Endothelial cell of umbilical vein (primary cell): ENCODE measurements around the gene GP9. TPM values are rescaled to one million over a fixed set of nuclear protein-coding genes. Genes with fewer than 3 reads are reported as not detected.

ENCODE experiments used
- BruUV-seq: library from RNA; stranded (reverse); fragments of 400-500 nt; replicated peaks from 2 replicates; lab custom pipeline; 2021; lab: Mats Ljungman, UMichigan
- CTCF ChIA-PET: fragments of 300-600, 350-600 bp; sonication (Branson Sonifier 250); formaldehyde crosslinking; loops from one replicate; lab custom pipeline; 2021; ENCODE audit warnings: antibody characterized with exemption, inconsistent platforms; lab: Charles Lee
- POLR2A ChIA-PET: fragments of 300-600, 350-600 bp; sonication (Branson Sonifier 250); formaldehyde crosslinking; loops from one replicate; lab custom pipeline; 2021; ENCODE audit warnings: antibody characterized with exemption, inconsistent platforms; lab: Charles Lee
- DNase-seq: peaks from one replicate; pipeline ENCODE4 v3.0.0-alpha.2; 2011; ENCODE audit warnings: low read depth, low spot score
- FAIRE-seq: peaks from 2 replicates; lab custom pipeline; 2011; peaks lifted over from hg19 to GRCh38; lab: Jason Lieb, UNC
- H2AFZ ChIP-seq: 2 replicates; pipeline ENCODE4 v1.6.0; 2012; ENCODE audit warnings: low read depth, low read length, control low read depth, inconsistent platforms
- H3K27ac ChIP-seq: 2 replicates; pipeline ENCODE4 v1.5.1; 2011; ENCODE audit warnings: low read depth, mild to moderate bottlenecking, control low read depth, low read length, moderate library complexity; ENCODE audit not compliant: insufficient read depth
- H3K27me3 ChIP-seq, 2 experiments: 2 replicates each; pipeline versions ENCODE4 v1.6.0 to v1.6.1; 2011; ENCODE audit warnings: low read length in 2 of 2, mixed read lengths in 1 of 2; ENCODE audit not compliant: control insufficient read depth in 2 of 2, insufficient read depth in 2 of 2
- H3K36me3 ChIP-seq, 2 experiments: 2 replicates in 1 of 2; 3 replicates in 1 of 2; pipeline ENCODE4 v1.5.1; 2011; ENCODE audit warnings: low read length in 2 of 2, mild to moderate bottlenecking in 1 of 2, moderate library complexity in 1 of 2; ENCODE audit not compliant: control insufficient read depth in 2 of 2, insufficient read depth in 2 of 2; ENCODE audit errors: extremely low read depth in 1 of 2
- H3K4me1 ChIP-seq: 3 replicates; pipeline ENCODE4 v1.5.1; 2011; ENCODE audit warnings: mild to moderate bottlenecking, low read length; ENCODE audit not compliant: control insufficient read depth, insufficient read depth; ENCODE audit errors: extremely low read depth
- H3K4me2 ChIP-seq: 2 replicates; pipeline ENCODE4 v1.6.1; 2011; ENCODE audit warnings: low read length, control low read depth, mixed read lengths; ENCODE audit not compliant: insufficient read depth
- H3K4me3 ChIP-seq, 3 experiments: fragments of 200-600 bp in 1 of 3; sonication (generic), shearing (Covaris generic) in 1 of 3; replicated peaks in 1 of 3; 2 replicates each; pipeline ENCODE4 v1.5.1; 2011 to 2016; ENCODE audit warnings: control low read depth in 3 of 3, low read length in 3 of 3, mild to moderate bottlenecking in 2 of 3, inconsistent platforms in 1 of 3, low read depth in 1 of 3, moderate library complexity in 1 of 3; ENCODE audit not compliant: insufficient read depth in 1 of 3
- H3K79me2 ChIP-seq: 2 replicates; pipeline ENCODE4 v1.6.0; 2012; ENCODE audit warnings: low read length, inconsistent platforms; ENCODE audit not compliant: control insufficient read depth, insufficient read depth
- H3K9ac ChIP-seq: replicated peaks from 2 replicates; pipeline ENCODE3; 2011; ENCODE audit warnings: low read length, control low read depth; ENCODE audit not compliant: insufficient read depth; ENCODE audit errors: extremely low read depth
- H3K9me1 ChIP-seq: replicated peaks from 3 replicates; pipeline ENCODE4 v1.6.0; 2011; ENCODE audit warnings: mild to moderate bottlenecking, low read length; ENCODE audit not compliant: control insufficient read depth, insufficient read depth; ENCODE audit errors: extremely low read depth
- H3K9me3 ChIP-seq: replicated peaks from 2 replicates; pipeline ENCODE4 v1.5.1; 2012; ENCODE audit warnings: low read length, inconsistent platforms; ENCODE audit not compliant: control insufficient read depth, insufficient read depth
- H4K20me1 ChIP-seq: replicated peaks from 2 replicates; pipeline ENCODE3; 2011; ENCODE audit warnings: mild to moderate bottlenecking, low read length; ENCODE audit not compliant: control insufficient read depth, insufficient read depth; ENCODE audit errors: extremely low read depth
- EZH2 ChIP-seq: IDR thresholded peaks from 2 replicates; pipeline ENCODE4 v1.6.1; 2012; ENCODE audit warnings: borderline replicate concordance, low read depth, mild to moderate bottlenecking, moderate library complexity, low read length, inconsistent platforms; ENCODE audit not compliant: severe bottlenecking
- FOS ChIP-seq: IDR thresholded peaks from 2 replicates; pipeline ENCODE4 v1.6.1; 2011; ENCODE audit warnings: mild to moderate bottlenecking, low read length, moderate library complexity, borderline replicate concordance; ENCODE audit not compliant: insufficient read depth
- GATA2 ChIP-seq: IDR thresholded peaks from 2 replicates; pipeline ENCODE4 v1.7.0; 2011; ENCODE audit warnings: low read depth, mild to moderate bottlenecking, moderate library complexity, mixed read lengths, low read length; ENCODE audit not compliant: insufficient read length, insufficient read depth
- JUN ChIP-seq: IDR thresholded peaks from 2 replicates; pipeline ENCODE4 v1.6.1; 2011; ENCODE audit warnings: borderline replicate concordance, low read depth; ENCODE audit not compliant: insufficient read length, insufficient read depth
- MYC ChIP-seq: IDR thresholded peaks from one replicate; pipeline ENCODE4 v1.6.1; 2011; ENCODE audit warnings: mild to moderate bottlenecking, low read depth, low read length
- POLR2A ChIP-seq: IDR thresholded peaks from 2 replicates; pipeline ENCODE4 v1.6.1; 2012; ENCODE audit warnings: low read depth, mild to moderate bottlenecking, control low read depth, low read length
- POLR2AphosphoS5 ChIP-seq: IDR thresholded peaks from 2 replicates; pipeline ENCODE4 v1.6.1; 2012; ENCODE audit warnings: low read depth, mild to moderate bottlenecking, control low read depth, low read length, moderate library complexity; ENCODE audit not compliant: insufficient read depth
- dilution Hi-C: fragments of 300-500 bp; cut with MboI; formaldehyde crosslinking; loops from one replicate; pipeline ENCODE4 v1.15.0; 2019; ENCODE audit warnings: low sequenced_read_pairs; ENCODE audit not compliant: extremely low pct_ligation_motif_present
- intact Hi-C: fragments of 100-400 bp; cut with micrococcal nuclease; formaldehyde crosslinking; loops from one replicate; pipeline ENCODE4 v1.10.0; 2022
- polyA plus RNA-seq, 4 experiments: library from polyadenylated mRNA; depleted of rRNA in 3 of 4; stranded (reverse) in 3 of 4; unstranded in 1 of 4; fragments of >200 nt; gene quantifications; 2 replicates each; pipeline versions ENCODE4 v1.2.1 to v1.2.3, GENCODE V29; 2011 to 2012; ENCODE audit warnings: missing spikeins in 1 of 4
- total RNA-seq: library from RNA; stranded (reverse); gene quantifications from 2 replicates; pipeline ENCODE4 v1.2.3, GENCODE V29; 2021
- TF ChIP-seq, protein P1 (sequence below), 2 donors: IDR thresholded peaks; 1 replicate in 1 of 2; 2 replicates in 1 of 2; pipeline ENCODE4 v1.5.1; 2011; ENCODE audit warnings: low read length in 2 of 2, mild to moderate bottlenecking in 2 of 2, moderate library complexity in 2 of 2, control low read depth in 1 of 2, inconsistent platforms in 1 of 2, low read depth in 1 of 2; ENCODE audit not compliant: insufficient read depth in 1 of 2; ENCODE audit errors: extremely low read depth in 1 of 2
- TF ChIP-seq, protein P2 (sequence below): IDR thresholded peaks from 2 replicates; pipeline ENCODE4 v1.6.1; 2011; ENCODE audit not compliant: insufficient read depth, insufficient read length

GP9 gene
- total and polyA plus RNA-seq, 2 donors (not counting 3 experiments of a cell fraction or from before 2014, with no cell fraction given) = not detected

DNA sequence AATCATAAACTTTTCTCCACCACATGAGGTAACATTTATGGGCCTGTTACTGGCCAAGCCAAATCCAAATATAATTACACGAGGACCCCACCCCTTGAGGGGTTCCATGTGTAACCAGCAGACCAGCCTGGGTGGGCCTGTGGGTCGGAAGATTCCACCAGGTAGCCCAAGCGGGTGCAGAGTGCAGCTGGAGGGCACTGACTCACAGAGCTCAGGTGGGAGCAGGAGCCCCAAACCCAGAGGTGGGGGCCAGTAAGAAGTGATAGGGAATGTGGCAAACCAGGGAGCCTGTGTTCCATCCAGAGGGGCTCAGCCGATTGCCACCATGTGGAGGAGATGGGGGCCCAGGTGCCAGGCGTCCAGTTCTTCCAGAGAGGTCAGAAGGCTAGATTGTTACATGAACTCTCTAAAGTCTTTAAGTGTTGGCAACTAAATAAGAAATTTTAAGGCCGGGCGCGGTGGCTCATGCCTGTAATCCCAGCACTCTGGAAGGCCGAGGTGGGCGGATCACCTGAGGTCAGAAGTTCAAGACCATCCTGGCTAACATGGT is 2.6 kb downstream of the GP9 start:
- H3K4me1 ChIP-seq = no peaks in the 10 kb centered on the region
- no peak overlapping the region for H2AFZ ChIP-seq
- intact Hi-C loops = no loop called here
- POLR2A ChIA-PET = no interaction called here
- H3K27ac ChIP-seq = no peak overlapping the region
- CTCF ChIA-PET = interaction anchor here (1.4 to 2.7 kb wide), 2 partner anchors 9 to 10 kb away, joined by 3 to 13 read pairs; no protein-coding TSS in a partner anchor
- no peaks in the 10 kb centered on the region for H3K36me3 ChIP-seq
- no peaks in the 10 kb centered on the region for H3K79me2 ChIP-seq
- no peaks in the 10 kb centered on the region for H3K9me1 ChIP-seq
- H4K20me1 ChIP-seq = no peaks in the 10 kb centered on the region
- TF ChIP-seq POLR2AphosphoS5 = no peak
- no peak for TF ChIP-seq MYC
- no peak for TF ChIP-seq FOS
- no peak for TF ChIP-seq POLR2A
- TF ChIP-seq EZH2 = no peak
- TF ChIP-seq, protein P1, sequence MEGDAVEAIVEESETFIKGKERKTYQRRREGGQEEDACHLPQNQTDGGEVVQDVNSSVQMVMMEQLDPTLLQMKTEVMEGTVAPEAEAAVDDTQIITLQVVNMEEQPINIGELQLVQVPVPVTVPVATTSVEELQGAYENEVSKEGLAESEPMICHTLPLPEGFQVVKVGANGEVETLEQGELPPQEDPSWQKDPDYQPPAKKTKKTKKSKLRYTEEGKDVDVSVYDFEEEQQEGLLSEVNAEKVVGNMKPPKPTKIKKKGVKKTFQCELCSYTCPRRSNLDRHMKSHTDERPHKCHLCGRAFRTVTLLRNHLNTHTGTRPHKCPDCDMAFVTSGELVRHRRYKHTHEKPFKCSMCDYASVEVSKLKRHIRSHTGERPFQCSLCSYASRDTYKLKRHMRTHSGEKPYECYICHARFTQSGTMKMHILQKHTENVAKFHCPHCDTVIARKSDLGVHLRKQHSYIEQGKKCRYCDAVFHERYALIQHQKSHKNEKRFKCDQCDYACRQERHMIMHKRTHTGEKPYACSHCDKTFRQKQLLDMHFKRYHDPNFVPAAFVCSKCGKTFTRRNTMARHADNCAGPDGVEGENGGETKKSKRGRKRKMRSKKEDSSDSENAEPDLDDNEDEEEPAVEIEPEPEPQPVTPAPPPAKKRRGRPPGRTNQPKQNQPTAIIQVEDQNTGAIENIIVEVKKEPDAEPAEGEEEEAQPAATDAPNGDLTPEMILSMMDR (IDR thresholded peaks at IDR 0.05; ENCODE audit: extremely low read depth in 1 of 2, insufficient read depth in 1 of 2, low read depth in 1 of 2, low read length in 2 of 2) = no peak
- TF ChIP-seq, protein P2, sequence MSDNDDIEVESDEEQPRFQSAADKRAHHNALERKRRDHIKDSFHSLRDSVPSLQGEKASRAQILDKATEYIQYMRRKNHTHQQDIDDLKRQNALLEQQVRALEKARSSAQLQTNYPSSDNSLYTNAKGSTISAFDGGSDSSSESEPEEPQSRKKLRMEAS = no peak
- TF ChIP-seq JUN = no peak
- no peak for TF ChIP-seq GATA2
- BruUV-seq = no TSS peak
- H3K27me3 ChIP-seq = no peaks in the 10 kb centered on the region
- H3K4me2 ChIP-seq = no peak overlapping the region
- DNase-seq (no peak), FAIRE-seq (no peak)
- no peak overlapping the region for H3K9ac ChIP-seq
- dilution Hi-C loops = no loop called here
- no peaks in the 10 kb centered on the region for H3K9me3 ChIP-seq
- no peak overlapping the region for H3K4me3 ChIP-seq
